Measurements from ENCODE around the gene EFCAB6.

Gene EFCAB6

DNA sequence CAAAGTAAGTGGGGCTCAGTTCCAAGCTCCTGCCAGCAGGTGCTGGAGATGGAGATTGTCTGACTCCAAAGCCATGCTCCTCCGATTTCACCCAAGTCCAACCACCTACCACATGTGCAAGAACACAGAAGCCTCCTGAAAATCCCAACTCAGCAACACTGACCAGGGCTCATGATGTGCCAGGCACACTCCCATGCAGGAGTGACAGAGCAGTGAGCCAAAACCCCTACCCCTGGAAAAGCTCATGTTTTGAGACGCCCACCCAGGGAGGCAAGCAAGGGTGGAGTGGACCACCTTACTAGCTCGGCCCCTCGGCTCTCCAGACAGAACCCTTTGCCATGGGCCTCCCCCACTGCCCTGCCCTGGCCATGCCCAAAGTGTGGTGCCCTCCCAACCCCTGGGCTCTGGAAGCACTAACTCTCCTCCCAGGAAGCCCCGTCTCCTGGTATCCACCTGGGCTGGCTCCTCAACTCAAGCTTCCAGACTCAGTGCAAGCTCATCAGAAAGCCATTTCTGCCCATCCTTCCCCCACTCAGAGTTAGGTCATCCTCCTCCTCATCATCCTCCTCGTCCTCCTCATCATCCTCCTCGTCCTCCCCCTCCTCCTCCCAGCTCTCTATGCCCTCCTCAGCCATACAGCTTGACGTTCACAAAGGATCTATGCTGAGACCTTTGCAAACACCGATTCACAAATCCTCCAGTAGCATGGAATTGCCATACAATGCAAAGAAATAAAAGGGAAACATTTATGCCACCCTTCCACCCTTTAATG is 245.4 kb downstream of the EFCAB6 start:
- Histone ChIP-seq H3K9me3 (ENCODE audit: control insufficient read depth, insufficient read depth, low read length) (no peaks in the 10 kb centered on the region), H3K4me1 (ENCODE audit: control insufficient read depth, low read length) (no peaks in the 10 kb centered on the region), H3K27ac (ENCODE audit: low read depth, low read length) (no peak overlapping the region), H3K27me3 (ENCODE audit: control insufficient read depth, low read length) (no peaks in the 10 kb centered on the region), H3K4me3 (ENCODE audit: low read length) (no peak overlapping the region), H4K20me1 (ENCODE audit: control insufficient read depth, insufficient read depth, low read depth, low read length) (no peaks in the 10 kb centered on the region; the same call in 1 of the 2 replicates), H3K9me2 (replicated peaks; ENCODE audit: control insufficient read depth, low read length) (no peaks in the 10 kb centered on the region), H3F3A (ENCODE audit: control insufficient read depth, insufficient read depth) (no peaks in the 10 kb centered on the region), H3K79me2 (ENCODE audit: control insufficient read depth, low read length) (no peaks in the 10 kb centered on the region), H3K4me2 (ENCODE audit: low read length) (no peak overlapping the region), H3K36me3 (ENCODE audit: control insufficient read depth, low read length) (no peaks in the 10 kb centered on the region)
- TF ChIP-seq EZH2phosphoT487 (IDR thresholded peaks at IDR 0.05; ENCODE audit: borderline replicate concordance, low read length) = no peak
- TF ChIP-seq, protein P1, sequence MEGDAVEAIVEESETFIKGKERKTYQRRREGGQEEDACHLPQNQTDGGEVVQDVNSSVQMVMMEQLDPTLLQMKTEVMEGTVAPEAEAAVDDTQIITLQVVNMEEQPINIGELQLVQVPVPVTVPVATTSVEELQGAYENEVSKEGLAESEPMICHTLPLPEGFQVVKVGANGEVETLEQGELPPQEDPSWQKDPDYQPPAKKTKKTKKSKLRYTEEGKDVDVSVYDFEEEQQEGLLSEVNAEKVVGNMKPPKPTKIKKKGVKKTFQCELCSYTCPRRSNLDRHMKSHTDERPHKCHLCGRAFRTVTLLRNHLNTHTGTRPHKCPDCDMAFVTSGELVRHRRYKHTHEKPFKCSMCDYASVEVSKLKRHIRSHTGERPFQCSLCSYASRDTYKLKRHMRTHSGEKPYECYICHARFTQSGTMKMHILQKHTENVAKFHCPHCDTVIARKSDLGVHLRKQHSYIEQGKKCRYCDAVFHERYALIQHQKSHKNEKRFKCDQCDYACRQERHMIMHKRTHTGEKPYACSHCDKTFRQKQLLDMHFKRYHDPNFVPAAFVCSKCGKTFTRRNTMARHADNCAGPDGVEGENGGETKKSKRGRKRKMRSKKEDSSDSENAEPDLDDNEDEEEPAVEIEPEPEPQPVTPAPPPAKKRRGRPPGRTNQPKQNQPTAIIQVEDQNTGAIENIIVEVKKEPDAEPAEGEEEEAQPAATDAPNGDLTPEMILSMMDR (IDR thresholded peaks at IDR 0.05; ENCODE audit: low read depth, low read length, poor library complexity, severe bottlenecking) = no peak

DNA sequence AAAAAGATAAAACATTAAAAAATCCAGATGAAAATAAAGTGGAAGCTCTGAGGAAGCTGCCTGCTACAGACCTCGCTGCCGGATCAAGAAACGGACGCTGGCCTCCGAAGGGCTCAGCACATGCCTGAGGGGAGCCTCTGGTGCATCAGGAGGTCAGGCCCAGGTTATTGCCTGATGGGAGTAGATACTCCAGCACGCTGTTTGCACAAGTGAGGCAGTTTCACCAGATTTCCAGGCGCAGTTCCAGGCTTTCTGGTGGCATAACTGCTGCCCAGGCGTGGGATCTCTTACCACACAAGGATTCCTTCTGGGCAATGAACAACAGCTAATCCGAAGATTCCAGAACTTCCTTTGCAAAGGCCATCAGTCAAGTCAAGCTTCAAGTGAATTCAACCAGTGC is 246.1 kb downstream of the EFCAB6 start:
- Histone ChIP-seq H3K27ac (ENCODE audit: low read depth, low read length) (no peak overlapping the region), H3K4me3 (ENCODE audit: low read length) (no peak overlapping the region), H3K4me2 (ENCODE audit: low read length) (no peak overlapping the region)

DNA sequence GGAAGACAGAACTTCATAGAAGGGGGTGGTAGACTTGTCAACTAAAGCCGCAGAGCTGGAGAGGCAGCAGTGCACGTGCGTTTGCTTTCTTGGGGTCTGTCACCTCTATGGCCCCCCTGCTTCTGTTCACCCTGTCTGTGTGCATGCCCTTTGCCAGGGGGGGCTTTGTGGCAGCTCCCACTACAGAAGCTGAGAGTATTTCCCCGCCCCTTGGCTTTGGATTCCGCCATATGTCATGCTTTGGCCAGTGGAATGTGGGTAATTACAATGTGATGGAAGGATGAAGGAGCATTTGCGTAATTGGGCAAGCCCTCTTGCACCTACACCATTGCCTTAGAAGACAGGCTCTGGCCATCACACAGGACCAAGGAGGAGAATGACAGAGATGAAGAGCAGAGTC is 247.2 kb downstream of the EFCAB6 start:
- Histone ChIP-seq H3K79me2 (ENCODE audit: control insufficient read depth, low read length) (no peaks in the 10 kb centered on the region), H3K36me3 (ENCODE audit: control insufficient read depth, low read length) (no peaks in the 10 kb centered on the region), H3K9me3 (ENCODE audit: control insufficient read depth, insufficient read depth, low read length) (no peaks in the 10 kb centered on the region), H3K27ac (ENCODE audit: low read depth, low read length) (no peak overlapping the region), H3K4me2 (ENCODE audit: low read length) (no peak overlapping the region), H3K4me3 (ENCODE audit: low read length) (no peak overlapping the region), H3F3A (ENCODE audit: control insufficient read depth, insufficient read depth) (no peaks in the 10 kb centered on the region), H3K27me3 (ENCODE audit: control insufficient read depth, low read length) (no peaks in the 10 kb centered on the region), H4K20me1 (ENCODE audit: control insufficient read depth, insufficient read depth, low read depth, low read length) (no peaks in the 10 kb centered on the region; the same call in 1 of the 2 replicates), H3K9me2 (replicated peaks; ENCODE audit: control insufficient read depth, low read length) (no peaks in the 10 kb centered on the region), H3K4me1 (ENCODE audit: control insufficient read depth, low read length) (no peaks in the 10 kb centered on the region)
- no peak for TF ChIP-seq EZH2phosphoT487 (IDR thresholded peaks at IDR 0.05; ENCODE audit: borderline replicate concordance, low read length)
- TF ChIP-seq, protein P1 (IDR thresholded peaks at IDR 0.05; ENCODE audit: low read depth, low read length, poor library complexity, severe bottlenecking) = no peak

More for the DNA sequence above, 246.1 kb downstream of the EFCAB6 start:
- Histone ChIP-seq H3K4me1 (ENCODE audit: control insufficient read depth, low read length) (no peaks in the 10 kb centered on the region), H3K9me3 (ENCODE audit: control insufficient read depth, insufficient read depth, low read length) (no peaks in the 10 kb centered on the region), H3K27me3 (ENCODE audit: control insufficient read depth, low read length) (no peaks in the 10 kb centered on the region), H3K36me3 (ENCODE audit: control insufficient read depth, low read length) (no peaks in the 10 kb centered on the region), H3K79me2 (ENCODE audit: control insufficient read depth, low read length) (no peaks in the 10 kb centered on the region), H3K9me2 (replicated peaks; ENCODE audit: control insufficient read depth, low read length) (no peaks in the 10 kb centered on the region), H4K20me1 (ENCODE audit: control insufficient read depth, insufficient read depth, low read depth, low read length) (no peaks in the 10 kb centered on the region; the same call in 1 of the 2 replicates), H3F3A (ENCODE audit: control insufficient read depth, insufficient read depth) (no peaks in the 10 kb centered on the region)
- TF ChIP-seq EZH2phosphoT487 (IDR thresholded peaks at IDR 0.05; ENCODE audit: borderline replicate concordance, low read length) = no peak
- TF ChIP-seq, protein P1 (IDR thresholded peaks at IDR 0.05; ENCODE audit: low read depth, low read length, poor library complexity, severe bottlenecking) = no peak

All from DOHH2 (cell line).